GM12864 (cell line): ENCODE measurements around the gene PYY.

ENCODE experiments used
- DNase-seq: peaks from one replicate; pipeline ENCODE4 v3.0.0-alpha.2; 2011; ENCODE audit warnings: low read depth
- H3K4me3 ChIP-seq: 2 replicates; pipeline ENCODE4 v1.5.1; 2011; ENCODE audit warnings: mild to moderate bottlenecking, low read depth, low read length, control low read depth
- CTCF ChIP-seq: IDR thresholded peaks from 2 replicates; pipeline ENCODE4 v1.5.1; 2011; ENCODE audit warnings: low read depth, mild to moderate bottlenecking, moderate library complexity, low read length, control low read depth, inconsistent platforms; ENCODE audit errors: missing control alignments

The PYY gene

GRCh38 chr17:43907425-43907981 is 46.2 kb downstream of the PYY start, which contains the start of gene MPP2:
Gene MPP2, minus strand, starts transcription at chr17:43907536. Its CDS starts 3,076 bp downstream, at chr17:43904460.
- DNase-seq: no peak
- no peak for TF ChIP-seq CTCF
- no peak within 1 kb of the TSS for H3K4me3 ChIP-seq

- no peak for TF ChIP-seq CTCF
- H3K4me3 ChIP-seq: no peak overlapping the region
Observed at GRCh38 chr17:43906951-43907424, 46.8 kb downstream of the PYY start.

GRCh38 chr17:43905985-43906852 is 47.5 kb downstream of the PYY start:
- TF ChIP-seq CTCF: no peak
- no peak overlapping the region for H3K4me3 ChIP-seq
- no peak for DNase-seq

More at GRCh38 chr17:43906951-43907424, 46.8 kb downstream of the PYY start:
- DNase-seq: no peak

- no peak for DNase-seq
- no peak for TF ChIP-seq CTCF
- H3K4me3 ChIP-seq: no peak overlapping the region
Observed at GRCh38 chr17:43905400-43905984, 48.2 kb downstream of the PYY start.
